NB4 (cell line): ENCODE results near the gene NAXD.

Experiments
- DNase-seq: peaks from one replicate; pipeline ENCODE4 v3.0.0; 2010; ENCODE audit warnings: low read depth
- H3K4me3 ChIP-seq: one replicate; pipeline ENCODE4 v1.5.1; 2011; ENCODE audit warnings: mild to moderate bottlenecking, low read depth, low read length, moderate library complexity
- MYC ChIP-seq: IDR thresholded peaks from 2 replicates; pipeline ENCODE4 v1.6.1; 2011; ENCODE audit warnings: low read depth, low read length
- POLR2A ChIP-seq: IDR thresholded peaks from 2 replicates; pipeline ENCODE4 v1.6.1; 2011; ENCODE audit warnings: mild to moderate bottlenecking; ENCODE audit not compliant: insufficient read length; ENCODE audit errors: extremely low read depth
- TF ChIP-seq, protein P1 (sequence below): IDR thresholded peaks from one replicate; pipeline ENCODE4 v1.5.1; 2012; ENCODE audit warnings: low read depth, low read length
- TF ChIP-seq, protein P2 (sequence below): IDR thresholded peaks from 2 replicates; pipeline ENCODE4 v1.6.1; 2011; ENCODE audit warnings: low read depth, low read length

The NAXD gene

DNA sequence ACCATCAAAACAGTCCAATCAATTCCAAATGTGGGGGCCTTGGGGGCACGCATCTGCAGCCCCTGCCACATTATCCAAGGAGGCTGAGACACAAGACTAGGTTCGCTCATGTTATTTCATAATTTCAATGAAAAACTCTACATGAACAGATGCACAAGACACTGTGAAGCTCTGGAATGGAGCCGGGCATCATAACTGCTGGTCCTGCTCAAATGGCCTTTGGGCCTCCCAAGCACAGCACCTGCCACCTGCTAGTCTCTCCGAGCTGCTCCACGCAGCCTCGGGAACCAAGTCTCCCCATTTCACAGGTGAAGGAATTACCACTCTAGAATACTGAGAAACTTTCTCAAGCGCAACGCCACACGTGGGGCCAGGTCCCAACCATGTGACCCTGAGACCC lies 73.7 kb downstream of the NAXD start:
- no peak for TF ChIP-seq POLR2A
- TF ChIP-seq MYC = no peak
- TF ChIP-seq, protein P1, sequence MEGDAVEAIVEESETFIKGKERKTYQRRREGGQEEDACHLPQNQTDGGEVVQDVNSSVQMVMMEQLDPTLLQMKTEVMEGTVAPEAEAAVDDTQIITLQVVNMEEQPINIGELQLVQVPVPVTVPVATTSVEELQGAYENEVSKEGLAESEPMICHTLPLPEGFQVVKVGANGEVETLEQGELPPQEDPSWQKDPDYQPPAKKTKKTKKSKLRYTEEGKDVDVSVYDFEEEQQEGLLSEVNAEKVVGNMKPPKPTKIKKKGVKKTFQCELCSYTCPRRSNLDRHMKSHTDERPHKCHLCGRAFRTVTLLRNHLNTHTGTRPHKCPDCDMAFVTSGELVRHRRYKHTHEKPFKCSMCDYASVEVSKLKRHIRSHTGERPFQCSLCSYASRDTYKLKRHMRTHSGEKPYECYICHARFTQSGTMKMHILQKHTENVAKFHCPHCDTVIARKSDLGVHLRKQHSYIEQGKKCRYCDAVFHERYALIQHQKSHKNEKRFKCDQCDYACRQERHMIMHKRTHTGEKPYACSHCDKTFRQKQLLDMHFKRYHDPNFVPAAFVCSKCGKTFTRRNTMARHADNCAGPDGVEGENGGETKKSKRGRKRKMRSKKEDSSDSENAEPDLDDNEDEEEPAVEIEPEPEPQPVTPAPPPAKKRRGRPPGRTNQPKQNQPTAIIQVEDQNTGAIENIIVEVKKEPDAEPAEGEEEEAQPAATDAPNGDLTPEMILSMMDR = no peak
- TF ChIP-seq, protein P2, sequence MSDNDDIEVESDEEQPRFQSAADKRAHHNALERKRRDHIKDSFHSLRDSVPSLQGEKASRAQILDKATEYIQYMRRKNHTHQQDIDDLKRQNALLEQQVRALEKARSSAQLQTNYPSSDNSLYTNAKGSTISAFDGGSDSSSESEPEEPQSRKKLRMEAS = no peak
- no peak overlapping the region for H3K4me3 ChIP-seq
- no peak for DNase-seq
